Upper lobe of left lung (tissue), 6 donors: ENCODE results near the gene SCN8A. TPM values are rescaled to one million over a fixed set of nuclear protein-coding genes. Genes with fewer than 3 reads are reported as not detected.

ENCODE experiments used
- ATAC-seq, 2 donors: fragments of 200-7000 bp; cut with Tn5 transposase; one replicate each; pipeline ENCODE4 v1.9.1; 2022; ENCODE audit warnings: mild to moderate bottlenecking in 2 of 2, moderate library complexity in 2 of 2; ENCODE audit not compliant: low FRiP score in 2 of 2
- DNase-seq, 2 donors: peaks; one replicate each; pipeline ENCODE4 v3.0.0-alpha.2; 2019 to 2020
- H3K27ac ChIP-seq, 4 donors: fragments of 200-600 bp; sonication (generic); one replicate each; pipeline ENCODE4 v1.5.1; 2016 to 2019
- H3K27me3 ChIP-seq, 4 donors: fragments of 200-600 bp; sonication (generic); one replicate each; pipeline ENCODE4 v1.5.1; 2017 to 2019
- H3K36me3 ChIP-seq, 4 donors: fragments of 200-600 bp; sonication (generic); one replicate each; pipeline ENCODE4 v1.5.1; 2016 to 2019
- H3K4me1 ChIP-seq, 4 donors: fragments of 200-600 bp; sonication (generic); one replicate each; pipeline ENCODE4 v1.5.1; 2018 to 2019
- H3K4me3 ChIP-seq, 4 donors: fragments of 200-600 bp; sonication (generic); one replicate each; pipeline ENCODE4 v1.5.1; 2017 to 2019; ENCODE audit warnings: mild to moderate bottlenecking in 2 of 4, moderate library complexity in 1 of 4
- H3K9me3 ChIP-seq, 4 donors: fragments of 200-600 bp; sonication (generic); one replicate each; pipeline ENCODE4 v1.5.1; 2018 to 2019
- CTCF ChIP-seq, 6 experiments: fragments of 450-650 bp in 4 of 6; fragments of 200-600 bp in 2 of 6; sonication (generic) in 2 of 6; IDR thresholded peaks; one replicate each; pipeline ENCODE4 v1.5.1; 2016 to 2019; ENCODE audit warnings: antibody characterized with exemption in 6 of 6
- EP300 ChIP-seq, 4 donors: sonication (generic); formaldehyde crosslinking; IDR thresholded peaks; one replicate each; pipeline ENCODE4 v1.5.1; 2017; ENCODE audit warnings: antibody characterized with exemption in 4 of 4, control low read depth in 2 of 4
- POLR2A ChIP-seq, 4 donors: fragments of 450-650 bp; IDR thresholded peaks; one replicate each; pipeline ENCODE4 v1.5.1; 2016 to 2017; ENCODE audit warnings: antibody characterized with exemption in 4 of 4, mild to moderate bottlenecking in 2 of 4
- POLR2AphosphoS5 ChIP-seq, 2 donors: sonication (generic); formaldehyde crosslinking; IDR thresholded peaks; one replicate each; pipeline ENCODE4 v1.5.1; 2017; ENCODE audit warnings: antibody characterized with exemption in 2 of 2
- WGBS, 2 donors: methylation state at CpG; one replicate each; pipeline ENCODE4 v1.1.5; 2017 to 2018; 5-methylcytosine and 5-hydroxymethylcytosine counted together
- total RNA-seq, 6 donors: library from RNA; depleted of rRNA in 4 of 6; stranded (reverse); fragments of >200 nt in 4 of 6; gene quantifications; one replicate each; pipeline versions ENCODE4 v1.1.0 to v1.2.1, GENCODE V29; 2016 to 2021
- donor health status: DM: no; HTN: no; CAD: no; lungs with moderate emphysema.
- donor health status: DM: no; HTN: yes; CAD: no; lungs with severe emphysema.

Gene SCN8A
- total RNA-seq, 6 donors from 2014 or later, result 0.11 to 1.1 (median 0.37) TPM; not detected in 1

- Histone ChIP-seq H3K27ac (no peak overlapping the region), H3K9me3 (no peaks in the 10 kb centered on the region), H3K27me3 (peaks cover 0 to 18% (median 9%) of the 10 kb centered on the region in 4 donors), H3K4me3 (no peak overlapping the region), H3K4me1 (peaks cover 5 to 29% (median 7%) of the 10 kb centered on the region in 4 donors), H3K36me3 (no peaks in the 10 kb centered on the region)
- ATAC-seq (no peak), DNase-seq (no peak)
- 89 to 94% methylated on average over 8 to 16 of the region's 16 CpGs for WGBS, 2 donors
- no peak for TF ChIP-seq EP300 (IDR thresholded peaks at IDR 0.05)
- no peak for TF ChIP-seq POLR2AphosphoS5 (IDR thresholded peaks at IDR 0.05)
- no peak for TF ChIP-seq POLR2A (IDR thresholded peaks at IDR 0.05)
- TF ChIP-seq CTCF (IDR thresholded peaks at IDR 0.05), result no peak
These were observed 231.2 kb downstream of the SCN8A start for GRCh38 chr12:51822261-51822616.

- ATAC-seq, result no peak
- Histone ChIP-seq H3K27ac (no peak overlapping the region), H3K4me1 (peaks cover 6 to 36% (median 12%) of the 10 kb centered on the region in 4 donors), H3K9me3 (no peaks in the 10 kb centered on the region), H3K27me3 (peaks cover 0 to 18% (median 9%) of the 10 kb centered on the region in 4 donors), H3K4me3 (no peak overlapping the region), H3K36me3 (no peaks in the 10 kb centered on the region)
- TF ChIP-seq POLR2AphosphoS5 (IDR thresholded peaks at IDR 0.05) (no peak), CTCF (IDR thresholded peaks at IDR 0.05) (no peak), POLR2A (IDR thresholded peaks at IDR 0.05) (no peak), EP300 (IDR thresholded peaks at IDR 0.05) (no peak)
- 84 to 92% methylated on average over 4 of the region's 4 CpGs for WGBS, 2 donors
- no peak for DNase-seq
These were observed 231.9 kb downstream of the SCN8A start for GRCh38 chr12:51822956-51823355.

GRCh38 chr12:51823875-51824565 is 233.0 kb downstream of the SCN8A start:
- no peak overlapping the region for H3K27ac ChIP-seq
- 20 to 26% methylated on average over 6 of the region's 6 CpGs for WGBS, 2 donors
- TF ChIP-seq EP300 (IDR thresholded peaks at IDR 0.05) (no peak), CTCF (IDR thresholded peaks at IDR 0.05) (peak in 5 of 6 experiments; percentile 21 to 46 (median 43))
- ATAC-seq, result no peak
- peaks cover 6 to 40% (median 17%) of the 10 kb centered on the region in 4 donors for H3K4me1 ChIP-seq
- no peak for DNase-seq
- H3K27me3 ChIP-seq, result peaks cover 0 to 18% (median 9%) of the 10 kb centered on the region in 4 donors
- no peaks in the 10 kb centered on the region for H3K36me3 ChIP-seq
- H3K4me3 ChIP-seq, result no peak overlapping the region
- H3K9me3 ChIP-seq, result no peaks in the 10 kb centered on the region

- H3K36me3 ChIP-seq, result no peaks in the 10 kb centered on the region
- H3K4me3 ChIP-seq, result no peak overlapping the region
- 94 to 96% methylated on average over 5 of the region's 5 CpGs for WGBS, 2 donors
- no peaks in the 10 kb centered on the region for H3K9me3 ChIP-seq
- H3K27me3 ChIP-seq, result peaks cover 0 to 16% (median 8%) of the 10 kb centered on the region in 4 donors
- ATAC-seq (no peak), DNase-seq (no peak)
- TF ChIP-seq POLR2A (IDR thresholded peaks at IDR 0.05) (no peak), POLR2AphosphoS5 (IDR thresholded peaks at IDR 0.05) (no peak), EP300 (IDR thresholded peaks at IDR 0.05) (no peak)
- H3K4me1 ChIP-seq, result peaks cover 6 to 32% (median 14%) of the 10 kb centered on the region in 4 donors
- no peak overlapping the region for H3K27ac ChIP-seq
These were observed 234.2 kb downstream of the SCN8A start for GRCh38 chr12:51825216-51825615.

GRCh38 chr12:51826881-51827280 is 235.8 kb downstream of the SCN8A start:
- WGBS, 2 donors, result 76 to 82% methylated on average over 4 of the region's 4 CpGs
- H3K27me3 ChIP-seq, result peaks cover 0 to 3% (median 1%) of the 10 kb centered on the region in 4 donors
- ATAC-seq, result no peak
- H3K4me3 ChIP-seq, result no peak overlapping the region
- H3K36me3 ChIP-seq, result no peaks in the 10 kb centered on the region
- TF ChIP-seq EP300 (IDR thresholded peaks at IDR 0.05), result no peak
- H3K27ac ChIP-seq, result no peak overlapping the region
- DNase-seq, result no peak
- peaks cover 0 to 17% (median 10%) of the 10 kb centered on the region in 4 donors for H3K4me1 ChIP-seq
- H3K9me3 ChIP-seq, result no peaks in the 10 kb centered on the region
